Peyer's patch (tissue), 4 donors: ENCODE data around the gene PGAM4.

ENCODE experiments used
- POLR2A ChIP-seq, 2 donors: fragments of 450-650 bp; IDR thresholded peaks; one replicate each; pipeline ENCODE4 v1.5.1; 2017; ENCODE audit warnings: antibody characterized with exemption in 2 of 2, mild to moderate bottlenecking in 2 of 2, moderate library complexity in 2 of 2
- TF ChIP-seq, protein P1 (sequence below), 6 experiments: fragments of 450-650 bp in 4 of 6; fragments of 200-600 bp in 2 of 6; sonication (generic) in 1 of 6; IDR thresholded peaks; one replicate each; pipeline ENCODE4 v1.5.1; 2017 to 2019; ENCODE audit warnings: antibody characterized with exemption in 6 of 6, mild to moderate bottlenecking in 3 of 6, moderate library complexity in 1 of 6

DNA sequence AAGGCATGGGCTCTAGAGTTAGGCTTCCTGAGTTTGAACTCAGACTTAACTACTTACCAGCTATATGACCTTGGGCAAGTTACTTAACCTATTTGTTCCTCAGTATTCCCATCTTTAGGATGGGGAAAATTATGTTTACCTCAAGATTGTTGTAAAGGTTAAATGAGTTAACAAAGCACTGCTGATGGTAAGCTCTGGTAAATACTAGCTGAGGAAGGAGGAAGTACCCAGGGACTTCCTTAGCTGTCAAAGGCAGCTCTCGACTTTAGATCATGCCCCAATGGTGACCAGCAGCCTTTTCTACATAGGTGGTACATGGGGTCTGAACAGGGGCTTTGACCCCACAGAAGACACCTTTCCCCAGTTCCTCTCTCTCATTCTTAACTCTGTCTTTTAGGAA is 38.9 kb downstream of the PGAM4 start:
- TF ChIP-seq, protein P1, sequence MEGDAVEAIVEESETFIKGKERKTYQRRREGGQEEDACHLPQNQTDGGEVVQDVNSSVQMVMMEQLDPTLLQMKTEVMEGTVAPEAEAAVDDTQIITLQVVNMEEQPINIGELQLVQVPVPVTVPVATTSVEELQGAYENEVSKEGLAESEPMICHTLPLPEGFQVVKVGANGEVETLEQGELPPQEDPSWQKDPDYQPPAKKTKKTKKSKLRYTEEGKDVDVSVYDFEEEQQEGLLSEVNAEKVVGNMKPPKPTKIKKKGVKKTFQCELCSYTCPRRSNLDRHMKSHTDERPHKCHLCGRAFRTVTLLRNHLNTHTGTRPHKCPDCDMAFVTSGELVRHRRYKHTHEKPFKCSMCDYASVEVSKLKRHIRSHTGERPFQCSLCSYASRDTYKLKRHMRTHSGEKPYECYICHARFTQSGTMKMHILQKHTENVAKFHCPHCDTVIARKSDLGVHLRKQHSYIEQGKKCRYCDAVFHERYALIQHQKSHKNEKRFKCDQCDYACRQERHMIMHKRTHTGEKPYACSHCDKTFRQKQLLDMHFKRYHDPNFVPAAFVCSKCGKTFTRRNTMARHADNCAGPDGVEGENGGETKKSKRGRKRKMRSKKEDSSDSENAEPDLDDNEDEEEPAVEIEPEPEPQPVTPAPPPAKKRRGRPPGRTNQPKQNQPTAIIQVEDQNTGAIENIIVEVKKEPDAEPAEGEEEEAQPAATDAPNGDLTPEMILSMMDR (IDR thresholded peaks at IDR 0.05) = no peak
- TF ChIP-seq POLR2A (IDR thresholded peaks at IDR 0.05) = no peak
